HFF-Myc (cell line): ENCODE data around the gene RHOC.

ENCODE experiments used
- DNase-seq: peaks from one replicate; pipeline ENCODE4 v3.0.0-alpha.2; 2011; ENCODE audit warnings: low read depth; ENCODE audit errors: extremely low read depth
- H3K4me3 ChIP-seq: replicated peaks from 2 replicates; pipeline ENCODE4 v1.5.1; 2011; ENCODE audit warnings: low read depth, mild to moderate bottlenecking, control low read depth, low read length
- TF ChIP-seq, protein P1 (sequence below): IDR thresholded peaks from 2 replicates; pipeline ENCODE4 v1.5.1; 2012; ENCODE audit warnings: mild to moderate bottlenecking, low read depth, low read length, control low read depth; ENCODE audit errors: missing control alignments

Gene RHOC

DNA sequence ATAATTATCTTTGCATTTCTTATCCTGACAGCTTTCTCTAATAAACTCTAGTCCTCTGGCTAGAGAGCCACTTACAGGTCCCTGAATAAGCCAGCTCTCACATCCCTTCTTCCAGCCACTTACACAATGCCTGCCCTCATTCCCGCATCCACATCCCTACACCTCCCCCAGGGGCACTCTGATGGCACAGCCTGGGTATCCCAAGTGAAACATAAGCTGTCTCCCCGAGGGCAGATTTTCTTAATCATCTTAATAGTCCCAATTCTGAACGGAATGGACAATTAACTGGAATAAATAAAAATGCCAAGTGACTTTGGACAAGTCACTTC, 4.9 kb downstream of the RHOC start:
- DNase-seq, result no peak
- TF ChIP-seq, protein P1, sequence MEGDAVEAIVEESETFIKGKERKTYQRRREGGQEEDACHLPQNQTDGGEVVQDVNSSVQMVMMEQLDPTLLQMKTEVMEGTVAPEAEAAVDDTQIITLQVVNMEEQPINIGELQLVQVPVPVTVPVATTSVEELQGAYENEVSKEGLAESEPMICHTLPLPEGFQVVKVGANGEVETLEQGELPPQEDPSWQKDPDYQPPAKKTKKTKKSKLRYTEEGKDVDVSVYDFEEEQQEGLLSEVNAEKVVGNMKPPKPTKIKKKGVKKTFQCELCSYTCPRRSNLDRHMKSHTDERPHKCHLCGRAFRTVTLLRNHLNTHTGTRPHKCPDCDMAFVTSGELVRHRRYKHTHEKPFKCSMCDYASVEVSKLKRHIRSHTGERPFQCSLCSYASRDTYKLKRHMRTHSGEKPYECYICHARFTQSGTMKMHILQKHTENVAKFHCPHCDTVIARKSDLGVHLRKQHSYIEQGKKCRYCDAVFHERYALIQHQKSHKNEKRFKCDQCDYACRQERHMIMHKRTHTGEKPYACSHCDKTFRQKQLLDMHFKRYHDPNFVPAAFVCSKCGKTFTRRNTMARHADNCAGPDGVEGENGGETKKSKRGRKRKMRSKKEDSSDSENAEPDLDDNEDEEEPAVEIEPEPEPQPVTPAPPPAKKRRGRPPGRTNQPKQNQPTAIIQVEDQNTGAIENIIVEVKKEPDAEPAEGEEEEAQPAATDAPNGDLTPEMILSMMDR, result no peak
- no peak overlapping the region for H3K4me3 ChIP-seq

DNA sequence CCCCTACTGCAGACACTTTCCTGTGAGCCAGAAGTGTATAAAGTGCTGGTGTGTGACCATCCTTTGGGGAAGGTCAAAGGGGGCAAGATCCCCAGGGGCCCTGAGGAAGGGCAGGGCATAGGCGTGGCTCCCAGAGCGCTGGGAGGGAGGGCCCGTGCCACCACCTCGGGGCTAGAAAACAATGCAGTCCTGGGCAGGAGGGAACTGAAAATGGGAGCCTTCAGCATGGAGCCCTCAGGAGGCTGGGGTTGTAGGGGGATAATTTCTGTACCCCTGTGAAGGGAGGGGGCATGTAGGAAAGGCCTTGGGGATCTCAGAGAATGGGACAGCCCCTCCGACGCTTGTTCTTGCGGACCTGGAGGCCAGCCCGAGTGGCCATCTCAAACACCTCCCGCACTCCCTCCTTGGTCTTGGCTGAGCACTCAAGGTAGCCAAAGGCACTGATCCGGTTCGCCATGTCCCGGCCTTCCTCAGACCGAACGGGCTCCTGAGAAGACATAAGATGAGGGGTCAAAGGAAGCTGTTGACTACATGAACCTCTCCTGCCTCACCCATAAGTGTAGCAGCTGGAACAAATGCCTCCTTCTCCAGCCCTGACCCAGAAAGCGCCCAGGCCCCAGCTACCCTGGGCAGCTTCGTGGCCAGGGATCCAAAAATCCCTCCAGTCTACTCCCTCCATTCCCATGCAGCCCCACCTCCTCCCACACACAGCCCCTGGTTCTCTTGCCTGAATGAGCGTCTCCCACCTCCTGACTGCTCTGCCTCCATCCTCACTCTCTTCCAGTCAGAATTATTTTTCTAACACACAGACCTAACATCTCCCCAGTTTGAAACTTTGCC, 5.5 kb downstream of the RHOC start:
- no peak for DNase-seq
- TF ChIP-seq, protein P1, result no peak
- no peak overlapping the region for H3K4me3 ChIP-seq

DNA sequence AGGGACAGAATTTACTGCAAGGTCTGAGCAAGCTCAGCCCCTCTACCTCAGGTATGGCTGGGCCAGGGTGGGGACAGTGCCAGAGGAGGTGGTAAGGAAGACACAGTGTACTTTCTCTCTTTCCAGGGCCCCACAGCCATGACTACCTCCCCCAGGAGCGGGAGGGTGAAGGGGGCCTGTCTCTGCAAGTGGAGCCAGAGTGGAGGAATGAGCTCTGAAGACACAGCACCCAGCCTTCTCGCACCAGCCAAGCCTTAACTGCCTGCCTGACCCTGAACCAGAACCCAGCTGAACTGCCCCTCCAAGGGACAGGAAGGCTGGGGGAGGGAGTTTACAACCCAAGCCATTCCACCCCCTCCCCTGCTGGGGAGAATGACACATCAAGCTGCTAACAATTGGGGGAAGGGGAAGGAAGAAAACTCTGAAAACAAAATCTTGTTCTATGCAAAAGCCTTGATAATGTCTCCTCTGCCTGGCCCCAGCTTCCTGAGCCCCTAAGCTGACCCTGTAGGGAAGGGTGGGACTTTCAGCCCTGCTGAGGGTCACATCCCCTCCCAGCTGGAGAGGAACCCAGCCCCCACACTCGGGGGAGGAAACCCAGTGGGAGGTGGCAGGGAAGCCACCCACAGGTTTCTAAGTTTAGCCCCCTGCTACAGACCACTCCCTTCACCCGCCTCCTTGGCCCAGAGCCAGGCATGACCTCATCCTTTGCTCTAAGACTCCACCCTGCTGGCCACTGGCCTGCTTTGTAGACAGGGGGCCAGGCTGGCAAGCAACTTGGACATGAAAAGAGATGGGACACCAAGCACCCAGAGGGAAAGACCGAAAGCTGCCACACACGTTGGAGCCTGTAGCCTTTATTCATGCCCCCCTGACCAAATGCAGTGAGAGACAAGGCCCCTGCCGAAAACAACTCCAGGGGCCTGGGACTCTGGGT, 6.4 kb downstream of the RHOC start:
- no peak overlapping the region for H3K4me3 ChIP-seq
- DNase-seq, result peak; percentile 92

DNA sequence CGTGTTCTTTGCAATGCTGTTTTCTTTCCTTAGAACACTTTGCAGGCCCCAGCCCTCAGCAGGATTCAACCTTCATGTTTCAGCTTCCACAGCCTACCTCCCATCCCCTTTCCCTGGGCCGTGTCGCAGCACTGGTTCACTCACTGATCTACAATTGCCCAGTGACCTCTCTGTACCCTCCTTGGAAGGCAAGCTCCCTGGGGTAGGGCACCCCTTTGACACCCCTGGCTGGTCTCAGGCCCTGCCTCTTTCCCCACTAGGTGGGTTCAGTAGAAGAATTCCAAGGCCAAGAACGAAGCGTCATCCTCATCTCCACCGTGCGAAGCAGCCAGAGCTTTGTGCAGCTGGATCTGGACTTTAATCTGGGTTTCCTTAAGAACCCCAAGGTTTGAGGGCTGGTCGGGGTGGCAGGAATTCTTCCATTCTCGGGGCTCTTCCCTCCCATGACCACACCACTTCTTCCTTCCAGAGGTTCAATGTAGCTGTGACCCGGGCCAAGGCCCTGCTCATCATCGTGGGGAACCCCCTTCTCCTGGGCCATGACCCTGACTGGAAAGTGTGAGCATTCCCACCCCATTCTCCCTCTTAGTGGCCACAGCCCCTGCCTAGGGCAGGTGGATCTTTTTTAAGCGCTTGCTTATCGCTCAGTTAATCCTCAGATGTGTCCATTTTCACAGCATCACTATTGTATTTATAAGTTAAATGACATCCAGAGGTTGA, 7.3 kb downstream of the RHOC start:
- TF ChIP-seq, protein P1, result no peak
- H3K4me3 ChIP-seq, result no peak overlapping the region
- no peak for DNase-seq

More for the DNA sequence above, 6.4 kb downstream of the RHOC start:
- TF ChIP-seq, protein P1, result no peak

DNA sequence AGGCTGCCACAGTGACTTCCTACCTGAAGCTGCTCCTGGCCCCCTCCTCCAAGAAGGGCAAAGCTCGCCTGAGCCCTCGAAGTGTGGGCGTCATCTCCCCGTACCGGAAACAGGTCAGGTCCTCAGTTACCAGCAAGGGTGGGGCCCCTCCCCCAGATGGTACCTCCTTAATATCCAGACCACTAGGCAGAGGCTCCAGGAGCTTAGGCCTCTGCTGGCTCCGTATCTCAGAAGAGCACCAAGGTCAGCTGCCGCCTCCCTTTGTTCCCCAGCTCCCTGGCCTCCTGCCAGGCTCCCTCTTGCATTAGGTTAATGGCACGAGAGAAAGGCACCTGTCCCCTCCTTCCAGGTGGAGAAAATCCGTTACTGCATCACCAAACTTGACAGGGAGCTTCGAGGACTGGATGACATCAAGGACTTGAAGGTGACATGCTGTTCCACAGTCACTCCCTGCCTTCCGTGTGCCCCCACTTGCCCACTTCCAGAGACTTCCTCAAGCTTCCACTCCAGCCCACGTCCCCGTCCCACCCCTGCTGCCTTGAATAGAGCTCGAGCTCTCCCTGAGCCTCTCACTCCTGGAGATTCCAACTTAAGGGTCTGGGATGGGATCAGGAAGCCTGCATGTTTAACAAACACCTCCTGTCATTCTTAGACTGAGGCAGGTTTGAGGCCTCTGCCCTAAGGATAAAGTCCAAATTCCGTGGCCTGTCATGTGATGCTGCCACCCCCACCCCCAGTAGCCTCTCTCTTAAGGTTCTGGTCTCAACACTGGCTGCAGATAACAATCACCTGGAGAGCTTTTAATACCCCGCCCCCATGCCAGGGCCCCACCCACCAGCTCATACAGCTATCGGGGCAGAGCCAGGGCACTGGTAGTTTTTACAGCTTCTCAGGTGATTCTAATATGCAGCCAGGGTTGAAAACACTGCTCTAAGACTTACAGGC, 8.3 kb downstream of the RHOC start:
- H3K4me3 ChIP-seq, result no peak overlapping the region
- TF ChIP-seq, protein P1, result no peak
- DNase-seq, result no peak
